ENCODE data around the gene SERPINA1.

SERPINA1 gene

DNA sequence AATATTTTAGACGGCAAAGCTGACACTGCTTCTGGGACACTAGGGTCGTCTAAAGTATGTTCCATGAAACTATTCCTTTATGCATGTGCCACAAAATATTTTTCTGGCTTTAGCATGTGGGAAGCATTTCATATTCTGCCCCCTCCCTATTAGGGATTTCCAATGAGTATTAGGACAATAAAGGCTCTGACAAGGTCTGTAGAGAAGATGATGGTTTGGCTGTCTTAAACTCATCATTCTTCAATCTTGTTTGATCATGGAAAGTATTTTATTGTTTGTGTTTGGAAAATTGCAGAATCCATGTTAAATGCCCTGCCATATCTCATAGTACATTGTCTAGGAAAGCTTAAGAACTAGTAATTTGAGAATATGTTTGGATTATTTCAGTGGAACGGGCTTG, 22.8 kb downstream of the SERPINA1 start:
- H3K27ac ChIP-seq: no peak overlapping the region
- TF ChIP-seq ZFX (IDR thresholded peaks at IDR 0.05; ENCODE audit: borderline replicate concordance): no peak
- TF ChIP-seq, protein P1, sequence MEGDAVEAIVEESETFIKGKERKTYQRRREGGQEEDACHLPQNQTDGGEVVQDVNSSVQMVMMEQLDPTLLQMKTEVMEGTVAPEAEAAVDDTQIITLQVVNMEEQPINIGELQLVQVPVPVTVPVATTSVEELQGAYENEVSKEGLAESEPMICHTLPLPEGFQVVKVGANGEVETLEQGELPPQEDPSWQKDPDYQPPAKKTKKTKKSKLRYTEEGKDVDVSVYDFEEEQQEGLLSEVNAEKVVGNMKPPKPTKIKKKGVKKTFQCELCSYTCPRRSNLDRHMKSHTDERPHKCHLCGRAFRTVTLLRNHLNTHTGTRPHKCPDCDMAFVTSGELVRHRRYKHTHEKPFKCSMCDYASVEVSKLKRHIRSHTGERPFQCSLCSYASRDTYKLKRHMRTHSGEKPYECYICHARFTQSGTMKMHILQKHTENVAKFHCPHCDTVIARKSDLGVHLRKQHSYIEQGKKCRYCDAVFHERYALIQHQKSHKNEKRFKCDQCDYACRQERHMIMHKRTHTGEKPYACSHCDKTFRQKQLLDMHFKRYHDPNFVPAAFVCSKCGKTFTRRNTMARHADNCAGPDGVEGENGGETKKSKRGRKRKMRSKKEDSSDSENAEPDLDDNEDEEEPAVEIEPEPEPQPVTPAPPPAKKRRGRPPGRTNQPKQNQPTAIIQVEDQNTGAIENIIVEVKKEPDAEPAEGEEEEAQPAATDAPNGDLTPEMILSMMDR (IDR thresholded peaks at IDR 0.05): no peak

DNA sequence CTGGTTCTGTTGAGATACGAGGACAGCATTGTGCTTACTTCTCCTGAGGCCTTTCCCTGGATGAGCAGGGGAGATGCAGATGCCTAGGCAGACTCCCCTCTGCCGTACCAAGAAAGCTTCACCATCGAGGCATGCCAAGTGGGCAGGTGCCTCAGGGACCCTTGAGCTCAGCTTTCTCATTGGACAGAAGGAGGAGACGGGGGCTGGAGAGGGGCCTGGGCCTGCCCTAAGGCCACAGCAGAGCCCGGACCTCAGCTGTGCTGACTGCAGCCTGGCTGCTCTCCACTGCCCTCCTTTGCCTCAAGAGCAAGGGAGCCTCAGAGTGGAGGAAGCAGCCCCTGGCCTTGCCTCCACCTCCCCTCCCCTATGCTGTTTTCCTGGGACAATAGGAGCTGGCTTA, 23.4 kb downstream of the SERPINA1 start:
- no peak overlapping the region for H3K27ac ChIP-seq
- no peak for TF ChIP-seq ZFX (IDR thresholded peaks at IDR 0.05; ENCODE audit: borderline replicate concordance)
- TF ChIP-seq, protein P1 (IDR thresholded peaks at IDR 0.05): no peak

DNA sequence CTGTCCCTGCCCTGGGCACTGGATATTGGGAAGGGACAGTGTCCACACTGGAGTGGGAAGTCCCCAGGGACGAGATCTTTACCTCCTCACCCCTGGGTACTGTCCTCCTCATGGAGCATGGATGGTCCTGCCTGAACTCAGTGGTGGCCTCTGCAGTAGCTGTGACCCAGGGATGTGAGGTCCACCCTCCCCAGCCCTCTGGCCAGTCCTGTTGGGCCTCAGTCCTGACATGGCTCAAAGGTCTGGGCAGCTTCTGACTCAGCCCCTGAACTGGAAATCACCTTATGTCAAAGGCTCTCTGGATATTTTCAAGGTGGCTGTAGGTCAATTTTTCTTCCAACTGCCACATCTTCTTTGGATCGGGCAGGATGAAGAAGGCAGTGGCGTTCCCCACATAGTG, 24.4 kb downstream of the SERPINA1 start:
- TF ChIP-seq ZFX (IDR thresholded peaks at IDR 0.05; ENCODE audit: borderline replicate concordance): no peak
- TF ChIP-seq, protein P1 (IDR thresholded peaks at IDR 0.05): no peak
- H3K27ac ChIP-seq: no peak overlapping the region

DNA sequence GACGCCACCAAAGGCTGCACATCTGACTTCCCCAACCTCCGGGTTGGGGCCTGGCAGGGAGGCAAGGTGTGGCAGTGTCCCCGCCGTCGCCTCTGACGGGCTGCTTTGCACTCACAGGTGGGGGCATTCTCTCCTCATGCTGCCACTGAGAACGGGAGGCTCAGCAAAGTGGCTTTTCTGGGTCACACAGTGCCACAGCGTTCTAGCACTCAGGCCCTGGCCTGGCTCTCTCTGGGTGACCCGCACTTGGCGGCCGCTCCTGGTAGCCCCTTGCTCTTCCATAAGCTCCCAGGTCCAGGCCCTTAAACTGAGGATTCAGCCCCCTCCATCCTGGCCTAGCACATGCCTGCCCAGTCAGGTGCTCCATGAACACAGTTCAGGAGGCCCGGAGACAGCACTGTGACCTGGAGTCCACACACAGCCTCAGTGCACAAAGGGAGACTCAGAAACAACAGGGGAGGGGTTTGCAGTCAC, 25.2 kb downstream of the SERPINA1 start:
- TF ChIP-seq, protein P1 (IDR thresholded peaks at IDR 0.05): no peak
- no peak for TF ChIP-seq ZFX (IDR thresholded peaks at IDR 0.05; ENCODE audit: borderline replicate concordance)
- no peak overlapping the region for H3K27ac ChIP-seq

DNA sequence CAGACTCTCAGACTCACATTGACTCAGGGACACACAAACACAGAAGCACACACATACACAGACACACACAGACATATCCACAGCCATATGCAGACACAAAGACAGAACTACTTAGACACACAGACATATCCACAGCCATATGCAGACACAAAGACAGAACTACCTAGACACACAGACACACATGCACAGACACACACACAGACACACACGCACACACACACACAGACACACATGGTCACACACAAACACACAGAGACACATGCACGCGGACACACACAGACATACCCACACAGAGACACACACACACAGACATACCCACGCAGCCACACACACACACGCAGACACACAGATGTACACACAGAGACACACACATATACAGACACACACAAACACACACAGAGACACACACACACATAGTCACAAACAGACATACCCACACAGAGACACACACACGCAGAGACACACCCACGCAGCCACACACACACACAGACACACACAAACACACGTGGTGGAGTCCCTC, 25.7 kb downstream of the SERPINA1 start:
- TF ChIP-seq ZFX (IDR thresholded peaks at IDR 0.05; ENCODE audit: borderline replicate concordance): no peak
- TF ChIP-seq, protein P1 (IDR thresholded peaks at IDR 0.05): no peak

DNA sequence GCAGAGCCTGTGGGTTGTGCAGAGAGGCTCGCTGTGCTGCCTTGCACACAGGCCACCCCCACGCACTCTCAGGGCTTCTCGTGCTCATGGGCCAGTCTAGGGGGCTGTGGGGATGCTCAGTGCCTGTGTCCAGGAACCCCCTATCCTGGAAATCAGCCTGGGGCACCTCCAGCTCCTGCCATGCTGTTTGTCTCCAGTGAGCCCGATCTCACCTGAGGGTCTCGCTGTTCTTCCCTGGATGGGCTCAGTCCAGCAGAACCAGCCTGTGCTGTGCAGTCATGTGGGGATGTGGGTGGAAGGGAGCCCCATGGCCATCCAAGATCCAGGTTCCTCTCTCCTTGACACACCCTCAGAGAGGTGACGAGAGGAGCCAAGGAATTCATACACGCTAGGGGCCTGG, 26.7 kb downstream of the SERPINA1 start:
- TF ChIP-seq, protein P1 (IDR thresholded peaks at IDR 0.05): no peak
- TF ChIP-seq ZFX (IDR thresholded peaks at IDR 0.05; ENCODE audit: borderline replicate concordance): no peak
- no peak overlapping the region for H3K27ac ChIP-seq

More for the DNA sequence above, 25.7 kb downstream of the SERPINA1 start:
- no peak overlapping the region for H3K27ac ChIP-seq

DNA sequence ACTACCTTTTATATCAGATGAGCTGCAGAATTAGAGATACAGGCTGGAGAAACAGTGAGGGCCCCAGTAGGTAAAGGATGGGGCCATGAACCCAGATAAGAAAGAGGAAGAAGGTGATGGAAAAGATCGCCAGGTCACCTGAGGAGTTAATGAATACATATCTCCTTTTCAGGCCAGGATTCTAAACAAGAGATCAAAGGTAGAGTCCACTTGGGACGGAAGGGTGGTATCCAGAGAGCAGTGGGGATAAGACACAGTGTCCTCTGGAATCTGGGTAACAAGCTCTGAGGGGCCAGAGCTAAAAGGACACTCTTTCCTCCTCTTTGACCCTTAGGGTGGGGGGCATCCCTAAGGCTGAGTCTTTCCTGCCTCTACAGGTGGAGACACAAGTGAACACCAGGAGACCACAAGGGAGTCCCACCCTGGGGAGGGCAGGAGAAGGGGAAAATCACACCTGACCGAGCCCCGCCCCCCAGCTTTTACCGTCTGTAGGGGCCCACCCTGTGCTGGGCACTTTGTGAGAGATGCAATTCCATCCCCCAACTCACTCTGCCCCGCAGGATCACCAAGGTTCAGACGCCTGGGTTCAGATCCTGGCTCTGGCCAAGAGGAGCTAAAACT, 27.3 kb downstream of the SERPINA1 start:
- no peak overlapping the region for H3K27ac ChIP-seq
- TF ChIP-seq ZFX (IDR thresholded peaks at IDR 0.05; ENCODE audit: borderline replicate concordance): no peak
- TF ChIP-seq, protein P1 (IDR thresholded peaks at IDR 0.05): no peak
